GM15510 (cell line): Measurements from ENCODE around the gene MITF.

Experiments used
- POLR2A ChIP-seq: IDR thresholded peaks from 3 replicates; pipeline ENCODE4 v1.6.1; 2011; ENCODE audit warnings: borderline replicate concordance; ENCODE audit not compliant: insufficient read length; ENCODE audit errors: extremely low read depth

The MITF gene

DNA sequence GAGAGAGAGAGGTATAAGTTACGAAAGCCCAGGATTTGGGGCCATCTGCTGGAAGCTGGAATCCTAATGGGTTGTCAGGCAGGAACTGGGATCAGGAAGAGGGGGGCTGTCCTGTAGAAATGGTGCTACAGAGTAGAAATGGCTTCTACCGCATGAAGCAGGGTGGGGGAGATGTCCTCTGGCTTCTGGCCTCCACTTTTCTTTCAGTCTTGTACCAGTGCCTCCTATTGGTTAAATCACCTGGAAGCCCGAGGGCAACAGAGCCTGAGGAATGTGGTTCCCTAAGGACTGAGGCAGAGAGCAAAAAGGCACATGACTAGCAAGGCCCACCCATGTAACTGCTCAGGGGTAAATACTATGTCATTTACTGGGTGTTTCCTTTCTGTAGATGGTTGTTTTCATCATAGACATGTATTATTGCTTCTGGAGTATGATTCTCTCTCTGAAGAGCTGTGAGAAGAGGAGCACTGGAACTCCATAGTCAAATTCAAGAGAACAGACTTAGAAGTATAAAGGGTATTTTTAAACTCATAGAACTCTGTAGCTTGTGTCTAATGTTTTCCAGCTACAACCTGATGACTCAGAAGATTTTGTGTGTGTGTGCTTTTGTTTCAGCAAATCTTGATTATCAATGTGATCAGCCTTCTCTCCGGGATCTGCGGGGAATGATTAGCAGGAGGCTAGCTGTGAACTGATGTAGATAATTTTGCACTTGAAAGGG, 20.2 kb upstream of the MITF start:
- TF ChIP-seq POLR2A, result no peak

- no peak for TF ChIP-seq POLR2A
Measured at GRCh38 chr3:69719587-69720122, 19.6 kb upstream of the MITF start.

DNA sequence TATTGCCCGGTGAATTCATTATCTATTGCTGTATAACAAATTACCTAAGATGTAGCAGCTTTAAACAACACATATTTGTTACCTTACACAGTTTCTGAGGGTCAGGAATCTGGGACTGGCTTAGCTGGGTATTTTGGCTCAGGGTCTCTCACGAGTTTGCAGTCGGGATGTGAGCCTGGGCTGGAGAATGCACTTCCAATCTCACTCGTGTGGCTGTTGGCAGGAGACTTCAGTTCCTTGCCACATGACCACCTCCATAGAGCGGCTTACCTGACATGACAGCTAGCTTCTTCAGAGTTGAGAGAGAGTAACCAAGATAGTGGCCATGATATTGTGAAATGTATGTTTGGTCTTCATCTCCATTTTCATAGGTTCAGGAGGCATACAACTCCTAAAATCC, 18.4 kb upstream of the MITF start:
- no peak for TF ChIP-seq POLR2A

DNA sequence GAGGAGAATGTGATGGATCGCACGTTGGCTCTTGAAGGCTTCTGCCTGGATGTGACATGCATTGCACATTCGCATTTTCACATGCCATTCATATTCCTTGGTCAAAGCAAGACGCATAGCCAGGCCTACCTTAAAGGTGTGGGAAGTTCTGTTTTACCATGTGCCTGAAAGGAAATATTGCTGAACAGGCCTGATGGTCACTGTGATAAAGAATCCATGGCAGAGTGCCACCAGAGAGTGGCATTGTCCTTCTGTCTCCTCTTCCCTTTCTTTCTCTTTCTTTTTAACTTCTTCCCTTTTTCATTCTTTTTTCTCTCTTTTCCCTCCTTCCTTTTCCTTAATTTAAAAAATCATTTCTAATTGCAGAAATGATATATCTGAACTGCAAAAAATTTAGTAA, 15.9 kb upstream of the MITF start:
- TF ChIP-seq POLR2A, result no peak

DNA sequence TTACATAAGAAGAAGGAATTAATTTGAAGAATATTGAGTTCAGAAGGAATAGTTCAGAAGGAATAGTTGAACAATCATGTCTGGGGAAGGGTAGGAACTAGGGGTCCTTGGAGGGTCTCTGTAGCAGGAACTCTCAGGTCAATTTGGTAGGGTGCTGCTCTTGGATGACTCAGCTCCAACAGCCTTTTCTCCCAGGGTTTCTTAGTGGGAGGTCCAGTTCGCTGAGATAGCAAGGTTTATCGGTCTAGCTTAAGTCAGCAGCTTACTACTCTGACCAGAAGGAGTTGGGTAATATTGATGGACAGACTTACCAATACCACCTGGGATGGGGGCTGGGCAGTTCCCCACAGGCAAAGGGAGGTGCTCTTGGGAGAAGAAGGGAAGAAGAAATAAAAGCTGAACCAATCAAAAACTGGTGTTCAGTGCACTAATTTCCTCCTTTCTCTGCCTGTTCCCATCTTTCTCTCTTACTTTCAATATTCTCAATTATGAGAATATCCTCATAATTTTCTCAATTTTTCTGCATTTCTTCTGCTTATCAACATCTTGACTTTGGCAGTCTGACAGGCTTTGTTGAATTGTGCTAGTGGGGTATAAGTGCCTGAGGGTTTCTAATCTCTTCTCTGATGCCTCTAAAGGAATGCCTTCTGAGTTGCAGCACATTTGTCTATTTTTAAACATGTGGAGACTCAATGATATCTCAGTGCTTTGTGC, 14.4 kb upstream of the MITF start:
- TF ChIP-seq POLR2A, result no peak

DNA sequence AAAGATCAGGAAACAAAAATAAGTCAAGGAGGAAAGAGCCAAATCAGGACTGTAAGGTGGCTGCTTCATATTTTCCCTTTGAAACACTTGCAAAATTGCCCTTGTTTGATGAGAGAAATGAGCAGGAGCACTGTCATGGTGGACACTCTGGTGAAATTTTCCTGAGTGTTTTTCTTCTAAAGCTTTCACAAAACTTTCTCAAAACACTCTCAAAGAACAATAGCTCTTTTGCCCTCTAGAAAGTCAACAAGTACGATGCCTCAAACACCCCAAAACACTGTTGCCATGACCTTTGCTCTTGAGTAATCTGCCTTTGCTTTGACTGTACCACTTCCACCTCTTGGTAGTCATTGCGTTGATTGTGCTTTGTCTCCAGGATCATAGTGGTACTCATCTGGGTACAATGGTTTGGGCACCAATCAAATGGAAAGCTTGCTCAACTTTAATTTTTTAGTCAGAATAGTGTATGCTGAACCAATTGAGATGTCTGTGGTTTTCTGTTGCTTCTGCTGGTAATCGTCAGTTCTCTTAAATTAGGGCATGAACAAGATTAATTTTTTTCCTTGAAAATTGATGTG, 13.2 kb upstream of the MITF start:
- no peak for TF ChIP-seq POLR2A

DNA sequence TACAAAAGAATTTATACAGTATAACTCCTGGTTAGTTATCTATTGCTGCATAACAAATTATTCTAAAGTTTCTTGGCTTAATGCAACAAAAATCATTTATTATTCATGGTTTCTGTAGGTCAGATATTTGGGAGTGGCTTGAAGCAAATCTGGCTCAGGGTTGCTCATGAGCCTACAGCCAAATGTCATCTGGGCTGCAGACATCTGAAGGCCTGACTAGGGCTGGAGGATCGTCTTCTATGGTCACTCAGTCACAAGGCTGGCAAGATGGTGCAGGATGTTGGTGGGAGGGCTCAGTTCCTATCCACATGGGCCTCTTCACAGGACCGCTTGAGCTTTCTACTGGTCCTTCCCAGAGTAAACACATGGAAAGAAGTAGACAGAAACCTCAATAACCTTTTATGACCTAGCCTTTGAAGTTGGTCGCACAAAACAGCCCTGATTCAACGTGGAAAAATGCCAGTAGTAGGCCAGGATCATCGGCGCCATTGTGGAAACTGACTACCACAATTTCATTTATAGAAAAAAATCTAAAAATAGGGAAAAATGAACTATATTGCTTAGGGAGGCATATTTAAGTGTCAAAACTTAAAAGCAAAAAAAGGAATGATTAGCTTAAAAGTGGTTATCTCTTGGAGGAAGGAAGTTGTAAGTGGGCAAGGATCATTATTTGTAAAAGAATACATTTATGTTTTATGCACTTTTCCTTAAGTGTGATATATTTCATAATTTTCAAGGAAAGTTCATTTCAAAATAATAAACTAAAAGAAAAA, 9.9 kb upstream of the MITF start:
- TF ChIP-seq POLR2A, result no peak

DNA sequence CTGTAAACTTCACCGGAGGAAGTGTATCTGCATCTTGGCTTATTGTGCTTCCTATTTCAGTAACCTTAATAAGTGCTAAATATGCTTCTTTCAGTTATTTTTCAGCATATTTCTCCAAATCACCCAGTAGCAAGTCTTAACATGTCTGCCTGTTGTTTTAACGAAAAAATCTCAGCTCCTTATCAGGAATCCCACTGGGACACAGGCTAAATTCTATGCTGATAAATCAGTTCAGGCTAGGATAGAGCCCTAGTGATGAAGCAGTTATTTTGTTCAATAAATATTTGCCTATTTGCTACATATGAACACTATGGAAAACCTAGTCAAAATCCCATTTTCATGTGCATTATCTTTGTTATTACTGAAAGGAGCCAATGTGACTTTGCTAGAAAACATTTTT, 8.2 kb upstream of the MITF start:
- TF ChIP-seq POLR2A, result no peak

DNA sequence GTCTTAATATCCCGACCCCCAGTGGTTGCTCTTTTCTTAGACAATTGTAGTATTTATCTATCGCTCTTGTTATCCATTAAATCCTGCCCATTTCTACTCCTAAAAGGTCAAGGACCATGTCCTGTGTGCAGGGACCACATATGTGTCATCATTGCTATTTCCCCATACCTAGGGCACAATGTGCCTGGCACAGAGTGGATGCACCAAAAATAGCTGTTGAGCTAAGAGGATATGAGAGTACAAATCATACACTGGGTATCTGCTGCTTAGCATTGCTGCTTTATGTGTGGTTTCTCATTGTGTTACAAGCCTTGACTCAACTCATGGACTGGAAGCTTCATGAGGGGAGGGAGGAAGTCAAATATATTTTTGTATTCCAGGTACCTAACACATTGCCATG, 3.4 kb upstream of the MITF start:
- TF ChIP-seq POLR2A, result no peak

DNA sequence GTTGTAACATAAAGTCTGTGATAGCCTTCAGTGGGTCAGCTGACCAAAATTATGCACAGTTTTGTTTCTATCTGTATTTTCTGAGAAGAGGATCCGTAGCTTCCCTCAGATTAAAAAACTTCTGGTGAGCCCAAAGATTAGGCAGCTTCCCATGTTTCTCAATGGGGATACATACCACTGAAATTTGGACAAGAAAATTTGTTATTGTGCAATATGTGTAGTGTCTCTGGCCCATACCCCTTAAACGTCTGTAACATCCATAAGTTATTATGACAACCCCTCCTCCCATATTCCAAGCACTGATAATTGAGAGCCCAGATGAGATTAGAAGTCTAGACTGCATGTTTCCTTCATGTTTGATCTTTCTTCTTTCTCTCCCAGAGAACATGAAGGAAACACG, 1.9 kb upstream of the MITF start:
- TF ChIP-seq POLR2A, result no peak

- TF ChIP-seq POLR2A, result no peak
Measured at GRCh38 chr3:69738315-69738714, 949 bp upstream of the MITF start.

DNA sequence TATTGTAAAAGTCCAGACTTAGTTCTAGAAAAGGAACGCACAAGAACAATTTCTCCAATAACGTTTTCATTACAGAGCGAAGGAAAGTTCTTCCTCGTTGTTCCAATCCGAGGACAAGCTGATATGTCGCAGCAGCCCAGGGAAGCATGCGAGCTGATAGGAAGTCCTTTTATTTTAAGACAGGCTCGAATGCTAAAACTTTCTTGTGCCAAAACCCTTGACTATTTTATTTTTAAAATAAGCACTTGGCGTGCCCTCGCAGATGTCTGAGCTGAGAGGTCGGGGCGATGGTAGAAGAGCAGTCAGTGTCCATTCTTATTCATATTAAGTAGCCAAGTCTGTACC, 433 bp upstream of the MITF start:
- TF ChIP-seq POLR2A, result no peak

- TF ChIP-seq POLR2A, result no peak
Measured at GRCh38 chr3:69740103-69741021, 1.1 kb downstream of the MITF start.

GRCh38 chr3:69741032-69741767, 1.9 kb downstream of the MITF start:
- TF ChIP-seq POLR2A, result no peak

DNA sequence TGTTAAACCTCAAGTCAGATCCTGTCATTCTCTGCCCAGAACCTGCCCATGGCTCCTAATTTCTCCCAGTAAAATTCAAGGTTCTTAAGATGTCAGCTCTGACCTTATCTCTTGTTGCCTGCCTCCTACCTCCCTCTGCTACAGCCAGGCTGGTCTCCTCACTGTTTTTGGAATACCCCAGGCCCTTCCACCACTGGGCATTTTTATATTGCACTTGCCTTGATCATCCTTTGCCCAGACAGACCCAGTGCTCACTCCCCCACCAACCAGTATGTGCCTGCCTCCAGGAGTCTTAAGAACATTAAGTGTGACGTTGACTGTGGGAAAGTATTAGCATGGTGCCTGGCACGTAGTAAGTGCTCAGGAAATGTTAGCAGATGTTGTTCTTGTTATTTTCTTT, 3.1 kb downstream of the MITF start:
- no peak for TF ChIP-seq POLR2A
